ENCODE measurements around the gene RFNG.

- TF ChIP-seq CTCF (IDR thresholded peaks at IDR 0.05) (no peak), POLR2A (IDR thresholded peaks at IDR 0.05) (no peak), EP300 (IDR thresholded peaks at IDR 0.05) (no peak), POLR2AphosphoS5 (IDR thresholded peaks at IDR 0.05) (no peak)
Observed at GRCh38 chr17:82053556-82054263, 2.1 kb upstream of the RFNG start.
